Mammary epithelial cell (primary cell): ENCODE data around the gene HOXA5.

ENCODE experiments used
- CTCF ChIP-seq, 2 donors: IDR thresholded peaks in 1 of 2; conservative IDR thresholded peaks in 1 of 2; 2 replicates each; pipeline ENCODE4 v1.5.1; 2011 to 2012; ENCODE audit warnings: inconsistent platforms in 2 of 2, low read length in 2 of 2, mild to moderate bottlenecking in 2 of 2, control low read depth in 1 of 2, low read depth in 1 of 2; ENCODE audit not compliant: insufficient read depth in 1 of 2; ENCODE audit errors: extremely low read depth in 1 of 2
- EZH2 ChIP-seq: IDR thresholded peaks from 2 replicates; pipeline ENCODE4 v1.6.1; 2012; ENCODE audit warnings: low read length, inconsistent platforms, borderline replicate concordance

GRCh38 chr7:27145165-27145913 lies 1.9 kb upstream of the HOXA5 start:
- TF ChIP-seq CTCF (conservative IDR thresholded peaks at IDR 0.05 in 1 of 2, IDR thresholded peaks at IDR 0.05 in 1 of 2; ENCODE audit: extremely low read depth in 1 of 2, insufficient read depth in 1 of 2, low read depth in 1 of 2, low read length in 2 of 2) (no peak), EZH2 (no peak)
